C4-2B (cell line): ENCODE data around the gene C1QTNF6.

Experiments used
- H3K27ac ChIP-seq: fragments of 450-650 bp; 2 replicates; pipeline ENCODE4 v1.5.1; 2017
- ZFX ChIP-seq: fragments of 450-650 bp; IDR thresholded peaks from 2 replicates; pipeline ENCODE4 v1.6.1; 2017
- TF ChIP-seq, protein P1 (sequence below): fragments of 450-650 bp; conservative IDR thresholded peaks from 2 replicates; pipeline ENCODE4 v1.5.1; 2017; ENCODE audit warnings: mild to moderate bottlenecking

The C1QTNF6 gene

DNA sequence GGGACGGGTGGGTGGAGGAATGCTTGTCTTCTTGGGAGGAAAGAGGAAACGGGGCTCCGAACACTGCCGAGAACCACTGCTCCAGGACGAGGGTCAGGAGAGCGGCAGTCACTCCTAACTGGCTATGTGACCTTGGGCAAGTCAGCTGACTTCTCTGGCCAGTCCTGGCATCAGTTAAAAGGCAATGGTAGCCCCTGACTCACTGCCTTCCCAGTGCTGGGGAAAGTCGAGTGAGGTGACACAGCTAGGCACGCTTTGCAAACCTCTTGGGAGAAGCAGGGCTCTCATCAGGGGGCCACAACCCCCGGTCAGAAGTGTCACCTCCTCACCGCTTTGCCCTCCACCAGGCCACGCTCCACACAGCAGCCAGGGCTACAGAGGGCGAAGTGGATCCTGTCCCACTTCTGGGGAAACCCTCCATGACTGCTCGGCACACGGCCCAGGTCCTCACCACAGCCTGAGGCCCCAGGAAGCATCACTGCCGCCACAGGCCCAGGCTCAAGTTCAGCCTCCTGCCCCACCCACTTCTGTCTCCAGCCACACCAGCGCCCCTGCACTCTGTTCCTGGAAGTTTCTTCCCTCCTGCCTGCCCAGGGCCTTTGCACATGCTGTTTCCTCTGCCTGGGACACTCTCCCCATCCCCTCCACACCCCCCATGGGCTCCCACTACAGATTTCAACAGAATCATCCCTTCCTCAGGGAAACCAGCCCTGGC, 54.6 kb downstream of the C1QTNF6 start:
- TF ChIP-seq, protein P1, sequence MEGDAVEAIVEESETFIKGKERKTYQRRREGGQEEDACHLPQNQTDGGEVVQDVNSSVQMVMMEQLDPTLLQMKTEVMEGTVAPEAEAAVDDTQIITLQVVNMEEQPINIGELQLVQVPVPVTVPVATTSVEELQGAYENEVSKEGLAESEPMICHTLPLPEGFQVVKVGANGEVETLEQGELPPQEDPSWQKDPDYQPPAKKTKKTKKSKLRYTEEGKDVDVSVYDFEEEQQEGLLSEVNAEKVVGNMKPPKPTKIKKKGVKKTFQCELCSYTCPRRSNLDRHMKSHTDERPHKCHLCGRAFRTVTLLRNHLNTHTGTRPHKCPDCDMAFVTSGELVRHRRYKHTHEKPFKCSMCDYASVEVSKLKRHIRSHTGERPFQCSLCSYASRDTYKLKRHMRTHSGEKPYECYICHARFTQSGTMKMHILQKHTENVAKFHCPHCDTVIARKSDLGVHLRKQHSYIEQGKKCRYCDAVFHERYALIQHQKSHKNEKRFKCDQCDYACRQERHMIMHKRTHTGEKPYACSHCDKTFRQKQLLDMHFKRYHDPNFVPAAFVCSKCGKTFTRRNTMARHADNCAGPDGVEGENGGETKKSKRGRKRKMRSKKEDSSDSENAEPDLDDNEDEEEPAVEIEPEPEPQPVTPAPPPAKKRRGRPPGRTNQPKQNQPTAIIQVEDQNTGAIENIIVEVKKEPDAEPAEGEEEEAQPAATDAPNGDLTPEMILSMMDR: no peak
- no peak overlapping the region for H3K27ac ChIP-seq

DNA sequence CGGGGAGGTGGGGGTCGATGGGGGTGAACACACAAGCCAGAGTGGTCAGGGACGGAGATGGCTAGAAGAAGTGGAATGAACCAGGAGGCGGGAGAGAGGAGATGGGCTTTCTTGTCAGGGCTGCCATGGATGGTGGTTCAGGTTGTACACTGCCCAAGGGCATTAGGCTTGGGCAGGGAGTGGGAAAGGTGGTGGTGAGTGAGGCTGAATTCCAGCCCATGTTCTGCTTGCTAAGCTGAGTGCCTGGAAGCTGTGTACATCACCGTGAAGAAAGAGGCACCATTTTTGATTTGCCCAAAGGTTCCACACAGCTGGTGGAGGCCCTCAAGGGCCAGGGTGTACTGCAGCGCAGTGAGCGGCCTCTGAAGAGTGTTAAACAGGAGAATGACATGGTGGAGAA, 55.3 kb downstream of the C1QTNF6 start:
- no peak overlapping the region for H3K27ac ChIP-seq
- TF ChIP-seq, protein P1: no peak
- TF ChIP-seq ZFX: no peak
